HL-60 (cell line): ENCODE results near the gene GAGE10.

Experiments used
- GABPA ChIP-seq: IDR thresholded peaks from 2 replicates; pipeline ENCODE4 v1.6.1; 2012; ENCODE audit warnings: low read depth
- POLR2AphosphoS5 ChIP-seq: IDR thresholded peaks from 2 replicates; pipeline ENCODE4 v1.6.1; 2012; ENCODE audit warnings: low read depth
- TF ChIP-seq, protein P1 (sequence below): IDR thresholded peaks from one replicate; pipeline ENCODE4 v1.5.1; 2011; ENCODE audit warnings: low read length, control low read depth, inconsistent platforms; ENCODE audit not compliant: insufficient read depth

DNA sequence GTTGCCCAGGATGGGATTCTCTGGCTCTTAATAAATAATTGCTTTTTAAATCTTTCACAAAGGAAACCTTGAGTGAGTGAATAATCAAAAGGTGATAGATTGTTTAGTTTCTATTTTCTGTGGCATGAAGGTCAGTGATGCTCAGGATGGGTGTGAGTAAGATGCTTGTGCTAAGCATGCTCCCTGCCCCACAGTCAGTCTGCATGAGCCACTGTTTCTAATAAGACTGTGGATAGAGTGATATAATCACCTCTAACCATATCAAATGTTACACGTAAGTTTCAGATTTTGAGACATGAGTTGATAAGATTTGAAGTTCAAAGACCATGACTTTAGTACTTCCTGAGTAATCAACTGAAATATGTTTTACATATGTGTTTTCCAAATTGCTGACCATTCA is 2.7 kb upstream of the GAGE10 start:
- TF ChIP-seq POLR2AphosphoS5 (no peak), GABPA (no peak)
- TF ChIP-seq, protein P1, sequence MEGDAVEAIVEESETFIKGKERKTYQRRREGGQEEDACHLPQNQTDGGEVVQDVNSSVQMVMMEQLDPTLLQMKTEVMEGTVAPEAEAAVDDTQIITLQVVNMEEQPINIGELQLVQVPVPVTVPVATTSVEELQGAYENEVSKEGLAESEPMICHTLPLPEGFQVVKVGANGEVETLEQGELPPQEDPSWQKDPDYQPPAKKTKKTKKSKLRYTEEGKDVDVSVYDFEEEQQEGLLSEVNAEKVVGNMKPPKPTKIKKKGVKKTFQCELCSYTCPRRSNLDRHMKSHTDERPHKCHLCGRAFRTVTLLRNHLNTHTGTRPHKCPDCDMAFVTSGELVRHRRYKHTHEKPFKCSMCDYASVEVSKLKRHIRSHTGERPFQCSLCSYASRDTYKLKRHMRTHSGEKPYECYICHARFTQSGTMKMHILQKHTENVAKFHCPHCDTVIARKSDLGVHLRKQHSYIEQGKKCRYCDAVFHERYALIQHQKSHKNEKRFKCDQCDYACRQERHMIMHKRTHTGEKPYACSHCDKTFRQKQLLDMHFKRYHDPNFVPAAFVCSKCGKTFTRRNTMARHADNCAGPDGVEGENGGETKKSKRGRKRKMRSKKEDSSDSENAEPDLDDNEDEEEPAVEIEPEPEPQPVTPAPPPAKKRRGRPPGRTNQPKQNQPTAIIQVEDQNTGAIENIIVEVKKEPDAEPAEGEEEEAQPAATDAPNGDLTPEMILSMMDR = no peak
